SK-N-SH (cell line): ENCODE measurements around the gene KCNQ5.

ENCODE experiments used
- CTCF ChIP-seq: fragments of 200-600 bp; sonication (generic); IDR thresholded peaks from 2 replicates; pipeline ENCODE4 v1.6.1; 2017; ENCODE audit warnings: antibody characterized with exemption, mild to moderate bottlenecking, moderate library complexity
- MXI1 ChIP-seq: IDR thresholded peaks from 2 replicates; pipeline ENCODE4 v1.6.1; 2012; ENCODE audit warnings: mild to moderate bottlenecking, low read depth, low read length, improper control_type of control experiment

DNA sequence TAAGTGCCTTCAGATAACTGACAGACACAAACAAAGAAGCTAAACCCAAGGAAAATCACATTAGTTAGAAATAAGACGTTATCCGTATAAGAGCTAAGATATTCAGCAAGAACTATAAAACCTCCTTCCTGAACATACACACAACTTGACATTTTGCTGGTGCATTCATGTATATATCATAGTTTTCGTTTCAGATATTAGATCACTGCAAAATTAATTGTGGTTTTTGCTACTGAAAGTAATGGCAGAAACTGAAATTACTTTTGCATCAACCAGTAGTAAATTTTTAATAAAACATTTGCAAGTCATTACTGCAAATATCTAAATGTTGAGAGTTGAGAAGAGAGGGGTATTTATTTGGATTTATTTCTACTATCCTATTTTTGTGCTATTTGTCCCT lies 26.1 kb upstream of the KCNQ5 start:
- no peak for TF ChIP-seq CTCF
- TF ChIP-seq MXI1: no peak
